ENCODE data around the gene MCM3AP.

The MCM3AP gene

GRCh38 chr21:46265736-46266525 is 19.5 kb downstream of the MCM3AP start:
- no peak overlapping the region for H3K27ac ChIP-seq
- TF ChIP-seq, protein P1, sequence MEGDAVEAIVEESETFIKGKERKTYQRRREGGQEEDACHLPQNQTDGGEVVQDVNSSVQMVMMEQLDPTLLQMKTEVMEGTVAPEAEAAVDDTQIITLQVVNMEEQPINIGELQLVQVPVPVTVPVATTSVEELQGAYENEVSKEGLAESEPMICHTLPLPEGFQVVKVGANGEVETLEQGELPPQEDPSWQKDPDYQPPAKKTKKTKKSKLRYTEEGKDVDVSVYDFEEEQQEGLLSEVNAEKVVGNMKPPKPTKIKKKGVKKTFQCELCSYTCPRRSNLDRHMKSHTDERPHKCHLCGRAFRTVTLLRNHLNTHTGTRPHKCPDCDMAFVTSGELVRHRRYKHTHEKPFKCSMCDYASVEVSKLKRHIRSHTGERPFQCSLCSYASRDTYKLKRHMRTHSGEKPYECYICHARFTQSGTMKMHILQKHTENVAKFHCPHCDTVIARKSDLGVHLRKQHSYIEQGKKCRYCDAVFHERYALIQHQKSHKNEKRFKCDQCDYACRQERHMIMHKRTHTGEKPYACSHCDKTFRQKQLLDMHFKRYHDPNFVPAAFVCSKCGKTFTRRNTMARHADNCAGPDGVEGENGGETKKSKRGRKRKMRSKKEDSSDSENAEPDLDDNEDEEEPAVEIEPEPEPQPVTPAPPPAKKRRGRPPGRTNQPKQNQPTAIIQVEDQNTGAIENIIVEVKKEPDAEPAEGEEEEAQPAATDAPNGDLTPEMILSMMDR (conservative IDR thresholded peaks at IDR 0.05), result no peak

GRCh38 chr21:46264690-46265144 is 20.7 kb downstream of the MCM3AP start:
- no peak overlapping the region for H3K27ac ChIP-seq
- TF ChIP-seq, protein P1 (conservative IDR thresholded peaks at IDR 0.05), result no peak

- TF ChIP-seq, protein P1 (conservative IDR thresholded peaks at IDR 0.05), result no peak
These were observed 21.2 kb downstream of the MCM3AP start for GRCh38 chr21:46264046-46264689.

DNA sequence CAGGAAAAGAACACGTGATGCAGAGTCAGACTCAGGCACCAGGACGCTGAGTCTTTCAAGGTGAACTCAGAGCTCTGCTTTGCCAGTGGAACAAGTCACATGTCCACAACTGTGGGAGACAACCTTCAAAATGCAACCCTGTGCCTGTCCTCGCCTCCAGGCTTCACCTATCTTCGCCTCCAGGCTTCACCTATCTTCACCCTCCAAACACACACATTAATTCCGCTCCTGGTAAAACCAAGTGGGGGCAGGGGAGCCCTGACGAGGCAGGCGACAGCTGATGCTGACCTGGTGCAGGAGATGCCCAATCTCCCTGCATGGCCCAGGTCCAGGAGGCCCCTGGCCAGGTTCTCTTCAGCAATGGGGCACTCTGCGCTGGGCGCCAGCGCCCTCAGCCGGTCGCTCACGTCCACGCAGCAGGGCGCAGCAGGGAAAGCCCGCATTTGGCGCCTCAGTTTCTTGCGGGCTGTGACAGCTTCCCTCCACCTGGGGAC is 28.9 kb downstream of the MCM3AP start:
- H3K27ac ChIP-seq, result no peak overlapping the region
- TF ChIP-seq, protein P1 (conservative IDR thresholded peaks at IDR 0.05), result no peak

More at GRCh38 chr21:46264046-46264689, 21.2 kb downstream of the MCM3AP start:
- no peak overlapping the region for H3K27ac ChIP-seq

DNA sequence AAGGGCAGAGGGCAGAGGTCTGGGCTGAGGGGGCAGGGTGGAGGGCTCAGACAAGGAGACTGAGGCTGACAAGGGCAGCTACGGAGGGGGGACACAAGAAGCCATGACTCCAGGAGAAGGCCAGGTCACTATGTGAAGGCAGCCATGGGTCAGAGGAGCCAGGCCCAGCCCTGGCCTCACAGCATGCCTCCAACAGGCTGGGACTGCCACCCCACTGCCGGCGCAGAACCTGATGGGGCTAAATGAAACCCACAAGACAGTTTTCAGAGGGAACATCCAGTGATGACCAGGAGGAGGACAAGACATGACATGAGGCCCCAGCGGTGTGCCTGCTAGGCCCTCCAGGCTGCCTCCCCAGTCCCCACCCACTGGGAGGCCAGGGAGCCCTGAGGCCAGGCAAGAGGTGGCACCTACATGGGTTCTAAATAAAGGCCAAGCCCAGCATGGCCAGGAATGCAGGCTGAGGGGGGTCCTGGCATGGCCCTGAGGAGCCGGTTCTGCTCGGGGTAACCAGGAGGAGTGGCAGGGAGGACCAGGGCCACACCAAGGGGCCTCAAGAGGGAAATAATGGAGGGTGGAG is 29.6 kb downstream of the MCM3AP start:
- TF ChIP-seq, protein P1 (conservative IDR thresholded peaks at IDR 0.05), result no peak
- H3K27ac ChIP-seq, result no peak overlapping the region

GRCh38 chr21:46255166-46255565 is 30.2 kb downstream of the MCM3AP start:
- TF ChIP-seq, protein P1 (conservative IDR thresholded peaks at IDR 0.05), result no peak

More at GRCh38 chr21:46255166-46255565, 30.2 kb downstream of the MCM3AP start:
- H3K27ac ChIP-seq, result no peak overlapping the region
